Neural cell (in vitro differentiated cells): ENCODE results near the gene SOWAHD. TPM values are rescaled to one million over a fixed set of nuclear protein-coding genes. Genes with fewer than 3 reads are reported as not detected.

Experiments used
- H2AFZ ChIP-seq: fragments of 200-600, 300-800 bp; sonication (generic), shearing (Covaris generic); 2 replicates; pipeline ENCODE4 v1.6.0; 2014; ENCODE audit warnings: low read depth, mild to moderate bottlenecking, antibody characterized with exemption, low read length, moderate library complexity
- H3F3A ChIP-seq: fragments of 200-600 bp; shearing (Covaris generic); 2 replicates; pipeline ENCODE4 v1.6.1; 2016; ENCODE audit warnings: mild to moderate bottlenecking, moderate library complexity, mixed read lengths, antibody characterized with exemption, low read length; ENCODE audit not compliant: insufficient read depth, poor library complexity, severe bottlenecking
- H3K27ac ChIP-seq: fragments of 200-600, 300-800 bp; sonication (generic), shearing (Covaris generic); 2 replicates; pipeline ENCODE4 v1.5.1; 2014; ENCODE audit warnings: mild to moderate bottlenecking, low read length, moderate library complexity
- H3K27me3 ChIP-seq: fragments of 300-800, 200-600 bp; sonication (generic), shearing (Covaris generic); 2 replicates; pipeline ENCODE4 v1.6.0; 2014; ENCODE audit warnings: mild to moderate bottlenecking, low read depth, low read length, moderate library complexity; ENCODE audit not compliant: insufficient read depth
- H3K36me3 ChIP-seq: fragments of 300-800, 200-600 bp; sonication (generic), shearing (Covaris generic); 2 replicates; pipeline ENCODE4 v1.5.1; 2014; ENCODE audit warnings: mild to moderate bottlenecking, antibody characterized with exemption, low read length, moderate library complexity; ENCODE audit not compliant: insufficient read depth
- H3K4me2 ChIP-seq: fragments of 300-800, 200-600 bp; sonication (generic), shearing (Covaris generic); 2 replicates; pipeline ENCODE4 v1.6.0; 2014; ENCODE audit warnings: mild to moderate bottlenecking, low read length
- H3K4me3 ChIP-seq: fragments of 300-800, 200-600 bp; sonication (generic), shearing (Covaris generic); 2 replicates; pipeline ENCODE4 v1.5.1; 2014; ENCODE audit warnings: mild to moderate bottlenecking, low read length, moderate library complexity
- H3K79me2 ChIP-seq: fragments of 200-600 bp; shearing (Covaris generic); replicated peaks from 2 replicates; pipeline ENCODE4 v1.6.0; 2014; ENCODE audit warnings: mild to moderate bottlenecking, low read length, moderate library complexity; ENCODE audit not compliant: insufficient read depth
- H3K9ac ChIP-seq: fragments of 300-800, 200-600 bp; sonication (generic), shearing (Covaris generic); 2 replicates; pipeline ENCODE4 v1.6.1; 2016; ENCODE audit warnings: mild to moderate bottlenecking, low read length, mixed read lengths
- H3K9me2 ChIP-seq: fragments of 200-600 bp; shearing (Covaris generic); 2 replicates; pipeline ENCODE4 v1.6.1; 2016; ENCODE audit warnings: mild to moderate bottlenecking, low read length, mixed read lengths; ENCODE audit not compliant: insufficient read depth
- H3K9me3 ChIP-seq: fragments of 200-600, 300-800 bp; sonication (generic), shearing (Covaris generic); 2 replicates; pipeline ENCODE4 v1.6.1; 2016; ENCODE audit warnings: mild to moderate bottlenecking, mixed run types, low read length, moderate library complexity, mixed read lengths
- H4K20me1 ChIP-seq: fragments of 200-600 bp; shearing (Covaris generic); 2 replicates; pipeline ENCODE4 v1.6.1; 2016; ENCODE audit warnings: mild to moderate bottlenecking, mixed run types; ENCODE audit not compliant: insufficient read depth
- CTCF ChIP-seq: fragments of 450-650 bp; IDR thresholded peaks from 2 replicates; pipeline ENCODE4 v1.5.1; 2014; ENCODE audit warnings: antibody characterized with exemption, mild to moderate bottlenecking, moderate library complexity; ENCODE audit not compliant: poor library complexity, severe bottlenecking
- EP300 ChIP-seq: fragments of 450-650 bp; conservative IDR thresholded peaks from 2 replicates; pipeline ENCODE4 v1.6.1; 2014; ENCODE audit warnings: antibody characterized with exemption, mild to moderate bottlenecking, moderate library complexity; ENCODE audit not compliant: poor library complexity, severe bottlenecking
- EZH2 ChIP-seq: fragments of 200-600, 300-800 bp; shearing (Covaris generic), sonication (generic); IDR thresholded peaks from 2 replicates; pipeline ENCODE4 v1.6.1; 2014; ENCODE audit warnings: antibody characterized with exemption, low read length, borderline replicate concordance, mild to moderate bottlenecking; ENCODE audit not compliant: insufficient read depth, poor library complexity, severe bottlenecking
- MXI1 ChIP-seq: fragments of 450-650 bp; conservative IDR thresholded peaks from 2 replicates; pipeline ENCODE4 v1.6.1; 2014; ENCODE audit warnings: antibody characterized with exemption, mild to moderate bottlenecking; ENCODE audit not compliant: poor library complexity, severe bottlenecking
- POLR2AphosphoS5 ChIP-seq: IDR thresholded peaks from 2 replicates; pipeline ENCODE4 v1.6.1; 2012
- RAD21 ChIP-seq: fragments of 450-650 bp; conservative IDR thresholded peaks from 2 replicates; pipeline ENCODE4 v1.6.1; 2014; ENCODE audit warnings: antibody characterized with exemption, mild to moderate bottlenecking, moderate library complexity
- REST ChIP-seq: IDR thresholded peaks from 2 replicates; pipeline ENCODE4 v1.6.1; 2012; ENCODE audit warnings: borderline replicate concordance
- SMC3 ChIP-seq: fragments of 450-650 bp; conservative IDR thresholded peaks from 2 replicates; pipeline ENCODE4 v1.6.1; 2014; ENCODE audit warnings: antibody characterized with exemption, mild to moderate bottlenecking, moderate library complexity; ENCODE audit not compliant: poor library complexity
- TAF1 ChIP-seq: IDR thresholded peaks from 2 replicates; pipeline ENCODE4 v1.6.1; 2012; ENCODE audit warnings: low read depth
- polyA plus RNA-seq: library from polyadenylated mRNA; depleted of rRNA; stranded (reverse); fragments of >200 nt; gene quantifications from 2 replicates; pipeline ENCODE4 v1.2.3, GENCODE V29; 2014

SOWAHD gene
- polyA plus RNA-seq, 1 donor from 2014 or later, result not detected

- Histone ChIP-seq H3K4me2 (no peak overlapping the region), H3K36me3 (no peaks in the 10 kb centered on the region), H3K9me3 (no peaks in the 10 kb centered on the region), H3K9ac (no peak overlapping the region), H3F3A (no peaks in the 10 kb centered on the region), H2AFZ (no peak overlapping the region), H3K27ac (no peak overlapping the region), H3K9me2 (no peaks in the 10 kb centered on the region), H3K27me3 (no peaks in the 10 kb centered on the region), H3K79me2 (no peaks in the 10 kb centered on the region), H3K4me3 (no peak overlapping the region), H4K20me1 (no peaks in the 10 kb centered on the region)
- no peak for TF ChIP-seq EP300
- TF ChIP-seq SMC3, result no peak
- no peak for TF ChIP-seq POLR2AphosphoS5
- TF ChIP-seq CTCF, result no peak
- no peak for TF ChIP-seq MXI1
- TF ChIP-seq RAD21, result no peak
- TF ChIP-seq REST, result no peak
- TF ChIP-seq EZH2, result no peak
- TF ChIP-seq TAF1, result no peak
These were observed 24.6 kb downstream of the SOWAHD start for GRCh38 chrX:119783026-119783425.

GRCh38 chrX:119784747-119785446 lies 26.5 kb downstream of the SOWAHD start:
- Histone ChIP-seq H3K36me3 (no peaks in the 10 kb centered on the region), H3K9me3 (no peaks in the 10 kb centered on the region), H3K79me2 (peaks cover 5% of the 10 kb centered on the region), H3K4me3 (no peak overlapping the region), H4K20me1 (no peaks in the 10 kb centered on the region), H3K27ac (no peak overlapping the region), H2AFZ (no peak overlapping the region), H3K4me2 (no peak overlapping the region), H3F3A (no peaks in the 10 kb centered on the region), H3K27me3 (no peaks in the 10 kb centered on the region), H3K9me2 (no peaks in the 10 kb centered on the region), H3K9ac (no peak overlapping the region)
- no peak for TF ChIP-seq RAD21
- no peak for TF ChIP-seq POLR2AphosphoS5
- TF ChIP-seq EZH2, result no peak
- TF ChIP-seq SMC3, result no peak
- TF ChIP-seq MXI1, result no peak
- TF ChIP-seq TAF1, result no peak
- TF ChIP-seq CTCF, result no peak
- TF ChIP-seq EP300, result no peak
- no peak for TF ChIP-seq REST
